GM19099 (cell line): ENCODE measurements around the gene LGI4.

Source experiments
- POLR2A ChIP-seq: IDR thresholded peaks from 3 replicates; pipeline ENCODE4 v1.6.1; 2011; ENCODE audit warnings: low read depth; ENCODE audit not compliant: insufficient read length; ENCODE audit errors: extremely low read depth

LGI4 gene

DNA sequence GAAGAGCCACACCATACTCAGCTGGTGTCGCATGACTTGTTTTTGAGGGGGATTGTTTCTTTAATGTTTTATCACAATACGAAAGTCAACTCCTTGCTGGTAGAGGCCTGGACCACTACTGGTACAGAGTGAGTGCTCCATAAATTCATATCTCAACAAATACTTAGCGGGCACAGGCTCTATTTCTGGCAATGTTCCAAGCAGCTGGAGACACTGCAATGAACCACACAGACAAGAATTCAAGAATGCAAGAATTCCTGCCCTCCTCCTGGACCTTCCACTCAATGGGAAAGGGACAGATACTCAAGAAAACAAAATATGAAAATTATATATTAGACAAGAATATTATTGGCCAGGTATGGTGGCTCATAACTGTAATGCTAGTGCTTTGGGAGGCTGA lies 14.6 kb upstream of the LGI4 start:
- TF ChIP-seq POLR2A, result no peak

DNA sequence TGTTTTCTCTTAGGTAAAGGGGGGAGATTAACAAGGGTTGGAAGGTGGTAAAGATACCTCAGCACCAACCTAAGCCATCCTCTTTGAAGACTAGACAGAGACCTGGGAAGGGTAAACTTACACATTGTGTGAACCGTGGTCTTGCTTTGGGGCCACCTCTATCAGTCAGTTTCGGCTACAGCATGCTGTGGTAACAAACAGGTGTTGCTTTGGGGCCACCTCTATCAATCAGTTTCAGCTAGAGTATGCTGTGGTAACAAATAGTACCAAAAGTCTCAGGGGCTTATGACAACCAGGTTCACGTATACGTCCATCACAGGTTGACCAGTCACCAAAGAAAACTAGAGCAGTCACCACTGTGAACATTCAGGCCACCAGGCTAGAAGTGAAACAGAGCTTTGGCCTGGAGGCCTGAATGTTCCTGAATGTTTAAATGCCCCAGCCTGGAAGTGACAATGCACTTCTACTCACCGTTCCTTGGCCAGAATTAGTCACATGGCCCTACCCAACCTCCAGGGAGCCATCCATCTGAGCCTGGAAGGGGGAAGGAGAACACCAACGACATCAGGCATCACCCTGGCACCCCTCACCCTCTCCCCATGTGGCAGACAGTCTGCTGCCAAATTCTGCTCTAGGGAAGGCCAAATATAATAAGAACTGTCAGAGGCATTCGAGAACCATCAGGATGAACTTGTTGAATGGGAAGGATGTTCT lies 12.0 kb upstream of the LGI4 start:
- no peak for TF ChIP-seq POLR2A

DNA sequence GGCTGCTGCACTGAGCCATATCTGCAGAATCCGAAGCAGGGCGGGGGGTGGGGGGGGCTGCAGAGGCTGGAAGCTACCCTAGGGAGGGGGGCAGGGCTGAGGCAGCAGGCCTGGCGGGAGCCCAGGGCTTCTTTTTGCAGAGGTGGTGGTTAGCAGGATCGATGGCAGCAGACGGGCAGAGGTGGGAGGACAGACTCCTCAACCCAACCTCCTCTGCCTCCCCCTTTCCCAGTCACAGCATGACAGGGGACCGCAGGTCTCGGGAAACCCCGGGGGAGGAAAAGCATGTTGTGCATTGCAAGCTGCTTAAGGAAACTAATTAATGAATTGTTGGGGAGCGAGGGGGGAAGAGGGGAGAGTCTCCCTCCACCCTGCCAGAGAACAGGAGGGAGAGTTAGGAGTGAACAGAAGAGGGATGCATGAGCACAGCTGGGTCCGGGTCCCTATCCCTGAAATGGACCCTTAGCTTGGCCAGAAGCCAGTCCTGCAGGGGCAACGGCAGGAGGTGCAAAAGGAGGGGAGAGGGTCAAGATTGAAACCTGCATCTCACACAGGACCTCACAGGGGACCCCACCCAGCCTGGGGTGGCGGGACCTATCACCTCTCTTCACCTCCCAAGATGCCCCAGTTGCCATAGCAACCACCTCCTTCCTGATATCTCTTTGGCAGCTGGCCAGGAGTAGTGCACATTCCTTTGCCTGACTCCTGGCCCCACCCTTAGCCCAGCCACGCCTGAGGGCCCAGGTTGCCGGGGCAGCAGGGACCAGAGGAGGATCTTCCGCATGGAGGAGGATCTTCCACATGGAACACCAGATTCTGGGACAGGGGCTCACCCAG lies 10.0 kb upstream of the LGI4 start:
- TF ChIP-seq POLR2A, result no peak

DNA sequence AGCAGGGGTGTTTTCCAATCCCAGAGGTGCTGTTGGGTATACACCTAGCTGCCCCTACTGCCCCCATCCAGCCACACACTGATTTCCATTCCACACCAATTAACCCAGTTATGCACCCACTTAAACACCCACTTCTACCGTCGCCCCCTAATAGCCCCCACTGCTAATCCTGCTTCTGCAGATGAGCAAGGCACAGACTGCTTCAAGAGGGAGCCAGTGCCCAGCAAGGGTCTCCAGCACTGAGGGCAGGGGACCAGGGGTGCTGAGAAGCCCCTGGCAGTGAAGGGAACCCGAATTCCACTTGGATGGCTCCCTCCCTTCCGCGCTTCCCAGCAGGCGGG lies 9.4 kb upstream of the LGI4 start:
- no peak for TF ChIP-seq POLR2A

DNA sequence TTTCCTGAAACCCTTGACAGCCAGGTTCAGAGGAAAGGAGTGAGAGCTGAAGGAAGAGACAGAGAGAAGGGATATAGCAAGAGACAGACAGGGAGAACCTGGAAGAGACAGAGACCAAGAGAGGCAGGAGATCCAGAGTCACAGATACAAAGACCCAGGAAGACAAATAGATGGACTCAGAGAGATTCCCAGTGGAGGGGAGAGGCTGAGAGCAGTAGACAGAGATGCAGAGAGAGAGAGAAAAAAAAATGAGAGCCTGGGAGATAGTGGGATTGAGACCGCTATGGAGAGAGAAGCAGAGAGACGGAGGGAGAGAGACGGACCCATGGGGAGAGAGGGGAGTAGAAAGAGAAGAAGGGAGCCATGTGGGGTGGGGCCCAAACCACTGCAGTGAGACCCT lies 9.0 kb upstream of the LGI4 start:
- no peak for TF ChIP-seq POLR2A

DNA sequence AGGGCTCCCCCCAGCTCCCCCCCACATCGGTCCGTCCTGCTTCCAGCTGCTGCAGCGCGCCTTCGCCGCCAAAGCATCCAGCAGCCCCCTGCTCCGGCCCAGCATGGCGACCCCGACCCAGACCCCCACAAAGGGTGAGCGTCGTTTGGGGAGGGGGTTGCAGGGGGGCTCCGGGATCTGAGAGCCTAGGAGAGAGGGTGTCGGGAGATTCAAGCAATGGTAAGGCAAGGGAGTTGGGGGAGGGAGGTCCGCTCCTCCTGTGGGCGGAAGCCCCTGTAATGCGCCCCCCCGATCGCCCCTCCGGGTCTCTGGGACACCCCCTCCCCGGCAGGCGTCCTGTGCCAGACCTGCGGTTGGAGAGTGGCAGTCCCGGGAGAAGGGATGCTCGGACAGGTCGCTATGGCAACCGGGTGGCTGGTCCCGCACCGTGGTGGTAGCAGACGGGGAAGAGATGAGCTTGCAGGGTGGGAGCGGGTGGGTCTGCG lies 8.4 kb upstream of the LGI4 start, which contains the start of gene FXYD7:
Gene FXYD7 (plus strand): TSS at position 25 of the 485 bp plus-strand sequence. CDS start 79 bp downstream, at position 104.
- TF ChIP-seq POLR2A, result no peak

DNA sequence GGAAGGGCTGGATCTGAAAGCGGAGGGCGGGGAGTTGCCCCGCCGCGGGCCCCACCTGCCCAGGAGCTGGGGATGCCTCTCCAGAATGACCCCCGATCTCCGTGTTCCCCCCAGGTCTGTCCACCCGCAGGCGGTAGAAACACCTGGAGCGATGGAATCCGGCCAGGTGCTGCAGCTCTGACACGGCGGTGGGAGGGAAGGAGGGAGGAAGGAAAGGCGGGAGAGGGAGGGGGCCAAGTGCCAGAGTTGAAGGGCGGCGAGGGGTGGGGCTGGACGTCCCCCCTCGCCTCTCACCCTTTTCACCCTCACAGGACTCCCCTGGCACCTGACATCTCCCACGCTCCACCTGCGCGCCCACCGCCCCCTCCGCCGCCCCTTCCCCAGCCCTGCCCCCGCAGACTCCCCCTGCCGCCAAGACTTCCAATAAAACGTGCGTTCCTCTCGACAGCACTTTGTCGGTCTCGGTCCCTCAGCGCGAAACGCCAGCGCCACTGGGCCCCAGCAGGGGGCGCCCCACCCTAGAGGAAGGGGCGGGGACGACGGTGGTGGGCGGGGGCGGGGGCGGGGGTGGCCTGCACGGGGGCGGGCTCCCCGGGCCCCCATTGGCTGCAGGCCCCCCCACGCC lies 7.9 kb upstream of the LGI4 start:
- TF ChIP-seq POLR2A, result no peak

DNA sequence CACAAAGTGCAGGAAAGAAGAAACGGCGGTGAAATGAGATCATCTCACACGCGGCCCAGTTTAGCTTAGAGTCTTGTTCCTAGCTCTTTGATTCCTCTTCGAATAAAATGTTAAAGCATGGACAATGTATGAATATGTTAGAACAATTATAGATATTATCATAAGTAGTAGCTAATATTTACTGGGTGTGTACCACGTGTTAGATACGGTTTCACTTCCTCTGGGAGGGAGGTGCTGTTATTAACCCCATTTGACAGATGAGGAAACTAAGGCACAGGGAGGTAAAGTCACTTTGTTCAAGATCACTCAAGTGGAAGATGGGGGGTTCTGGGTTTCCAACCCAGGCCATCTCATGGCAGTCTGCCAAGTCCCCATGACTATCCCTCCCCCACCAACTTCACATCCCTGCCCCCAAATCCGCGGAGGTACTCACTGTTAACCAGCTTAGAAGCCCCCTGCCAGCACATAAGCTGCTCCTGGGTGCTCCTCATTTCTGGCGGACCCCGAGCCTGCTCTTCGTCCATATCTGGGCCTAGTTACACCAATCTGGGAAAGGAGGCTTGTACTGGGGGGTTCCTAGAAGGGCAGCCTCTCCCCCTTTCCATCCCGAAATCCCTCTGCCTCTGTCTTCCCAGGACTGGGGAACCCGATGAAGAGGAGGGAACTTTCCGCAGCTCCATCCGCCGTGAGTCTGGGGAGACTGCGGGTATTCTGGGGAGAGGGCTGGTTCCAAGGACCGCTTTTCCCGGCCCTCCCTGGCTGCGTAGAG lies 7.2 kb upstream of the LGI4 start:
- TF ChIP-seq POLR2A, result no peak

DNA sequence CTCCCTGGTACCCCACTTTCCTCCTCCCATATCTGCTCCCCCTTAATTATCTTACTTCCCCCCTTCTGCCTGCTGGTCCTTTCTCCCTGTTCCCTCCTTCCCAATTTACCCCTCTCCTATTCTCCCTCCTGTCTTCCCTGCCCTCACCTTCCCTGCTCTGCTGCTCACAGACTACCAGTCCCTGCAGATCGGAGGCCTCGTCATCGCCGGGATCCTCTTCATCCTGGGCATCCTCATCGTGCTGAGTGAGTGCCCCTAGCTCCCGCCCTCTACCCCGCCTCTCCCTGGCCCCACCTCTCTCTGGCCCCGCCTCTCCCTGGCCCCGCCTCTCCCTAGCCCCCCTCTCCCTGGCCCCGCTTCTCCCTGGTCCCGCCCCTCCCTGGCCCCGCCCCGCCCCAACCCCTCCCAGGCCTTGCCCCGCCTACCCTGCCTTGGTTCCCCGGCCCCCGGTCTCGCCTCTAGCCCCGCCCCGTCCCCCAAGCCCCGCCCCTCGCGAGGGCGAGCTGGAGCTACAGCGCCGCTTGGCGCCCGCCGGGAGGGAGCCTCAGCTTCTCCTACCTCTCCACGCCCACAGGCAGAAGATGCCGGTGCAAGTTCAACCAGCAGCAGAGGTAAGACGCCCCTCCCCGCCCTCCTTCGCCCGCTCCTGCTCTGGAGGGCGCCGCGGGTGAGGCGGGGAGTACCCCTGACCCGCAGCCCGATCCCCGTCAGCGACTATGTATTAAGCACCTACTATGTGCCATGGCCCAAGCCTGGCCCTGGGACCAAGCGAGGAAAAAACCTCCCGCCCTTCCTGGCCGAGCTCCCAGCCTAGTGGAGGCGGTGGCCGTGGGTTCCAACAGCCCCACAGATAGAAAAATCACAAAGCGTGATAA lies 6.3 kb upstream of the LGI4 start:
- no peak for TF ChIP-seq POLR2A

DNA sequence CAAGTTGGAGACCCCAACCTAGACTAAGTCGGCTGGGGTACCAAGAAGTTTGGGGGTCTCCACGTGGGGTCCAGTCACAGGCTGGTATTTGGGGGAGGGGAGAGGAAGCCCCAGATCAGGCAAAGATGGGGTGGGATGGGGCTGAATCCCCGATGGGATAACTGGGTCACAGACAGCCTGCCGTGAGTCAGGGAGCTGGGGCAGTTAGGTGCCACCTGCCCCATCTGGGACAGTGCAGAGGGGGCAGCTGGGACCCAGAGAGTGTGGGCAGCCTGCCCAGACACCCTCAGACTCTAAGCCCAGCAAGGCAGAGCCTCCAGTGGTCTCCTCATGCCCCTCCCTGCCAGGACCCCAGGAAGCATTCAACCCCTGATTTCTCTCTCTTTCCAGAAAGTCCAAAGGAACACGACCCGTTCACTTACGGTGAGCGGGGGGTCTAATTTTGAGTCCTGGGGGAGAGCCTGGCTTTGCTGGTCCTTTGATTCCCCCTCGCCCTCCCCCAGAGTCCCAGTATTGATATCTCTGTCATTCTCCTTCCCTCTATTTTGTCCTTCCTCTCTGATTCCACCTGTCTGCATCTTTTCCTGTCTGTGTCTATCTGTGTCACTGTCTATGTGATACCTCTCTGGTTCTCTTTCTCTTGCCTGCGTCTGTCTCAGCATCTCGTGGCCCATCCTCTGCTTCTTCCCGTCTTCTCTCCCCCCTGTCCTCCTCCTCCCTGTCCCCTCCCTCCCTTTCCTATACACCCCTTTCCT lies 5.5 kb upstream of the LGI4 start:
- no peak for TF ChIP-seq POLR2A

DNA sequence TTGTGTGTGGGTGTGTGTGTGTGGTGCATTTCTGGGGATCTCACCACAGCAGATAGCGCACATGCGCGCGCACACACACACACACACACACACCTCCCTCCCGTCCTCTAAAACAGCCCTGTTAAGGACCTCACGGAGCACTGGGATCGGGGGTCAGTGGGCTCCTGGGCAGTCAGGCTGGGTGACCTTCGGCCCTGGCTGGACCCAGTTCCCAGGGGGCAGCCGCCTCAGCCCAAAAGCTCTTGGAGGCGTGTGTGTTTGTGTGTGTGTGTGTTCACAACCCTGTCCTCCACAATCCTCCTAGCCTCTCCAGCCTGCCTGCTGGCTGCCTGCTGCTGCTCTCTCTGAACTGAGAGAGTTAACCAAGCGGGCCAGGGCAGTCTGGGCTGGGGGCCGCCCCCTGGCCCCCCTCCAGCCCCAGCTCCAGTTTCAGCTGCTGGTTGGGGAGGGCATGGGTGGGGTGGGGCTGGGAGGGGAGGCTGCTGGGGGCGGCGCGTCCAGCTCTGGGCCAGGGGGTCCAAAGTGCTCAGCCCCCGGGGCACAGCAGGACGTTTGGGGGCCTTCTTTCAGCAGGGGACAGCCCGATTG lies 3.5 kb upstream of the LGI4 start, which contains the start of gene FXYD1:
Gene FXYD1 (plus strand): TSS at position 520 of the 588 bp plus-strand sequence. CDS start 1,256 bp downstream, outside the sequence.
- no peak for TF ChIP-seq POLR2A

DNA sequence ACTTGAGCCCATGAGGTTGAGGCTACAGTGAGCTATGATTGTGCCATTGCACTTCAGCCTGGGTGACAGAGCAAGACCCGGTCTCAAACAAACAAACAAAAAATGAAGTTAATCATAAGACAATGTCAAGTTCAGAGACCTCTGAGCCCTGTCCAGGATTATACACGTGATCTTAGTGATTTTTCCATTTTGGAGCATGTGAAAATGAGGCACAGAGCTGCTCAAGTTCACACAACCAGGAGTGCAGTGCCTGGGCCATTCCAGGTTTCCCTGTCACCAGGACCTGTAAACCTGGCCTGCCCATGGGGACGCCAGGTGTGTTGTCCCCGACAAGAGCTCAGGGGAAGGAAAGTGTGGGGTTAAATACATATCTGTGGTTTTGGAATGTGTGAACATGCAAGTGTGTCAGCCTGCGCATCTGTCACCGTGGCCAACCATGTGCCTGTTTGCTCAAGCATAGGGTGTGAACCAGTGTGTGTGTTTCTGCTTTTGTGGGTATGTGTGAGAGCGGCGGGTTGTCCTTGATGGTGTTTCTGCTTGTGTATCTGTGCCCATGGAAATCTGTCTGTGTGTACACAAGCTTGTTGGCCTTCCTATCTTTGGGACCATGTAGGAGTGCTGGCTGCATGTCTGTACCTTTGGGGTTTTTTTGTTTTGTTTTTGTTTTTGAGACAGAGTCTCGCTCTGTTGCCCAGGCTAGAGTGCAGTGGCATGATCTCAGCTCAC lies 2.3 kb upstream of the LGI4 start:
- TF ChIP-seq POLR2A, result no peak
